Measurements from ENCODE around the gene AARS1. TPM values are rescaled to one million over a fixed set of nuclear protein-coding genes. Genes with fewer than 3 reads are reported as not detected.
A peak's percentile ranks its signal among the peaks of the same experiment; 100 is the strongest.

The AARS1 gene
- total and polyA plus RNA-seq, 7 donors: 19.8 to 80.0 (median 58.1) TPM

GRCh38 chr16:70254180-70254964 is 34.9 kb downstream of the AARS1 start:
- 96 to 97% methylated on average over 9 of the region's 9 CpGs for WGBS, 2 donors
- Histone ChIP-seq H3K27ac (no peak overlapping the region), H3K4me1 (peaks cover 0 to 24% (median 15%) of the 10 kb centered on the region in 4 donors), H3K27me3 (no peaks in the 10 kb centered on the region), H3K9me3 (no peaks in the 10 kb centered on the region), H3K4me3 (no peak overlapping the region), H3K36me3 (peaks cover 41 to 74% (median 70%) of the 10 kb centered on the region in 4 donors)
- intact Hi-C loops (cut with DNase I): loop anchor here (10.0 kb wide), 1 partner anchor 90 kb away; no protein-coding TSS in a partner anchor
- TF ChIP-seq POLR2AphosphoS5 (IDR thresholded peaks at IDR 0.05) (no peak), POLR2A (IDR thresholded peaks at IDR 0.05) (no peak), EP300 (IDR thresholded peaks at IDR 0.05) (no peak), CTCF (IDR thresholded peaks at IDR 0.05) (peak in 1 of 4 experiments; percentile 0)
- DNase-seq: no peak

GRCh38 chr16:70253291-70254106 is 35.8 kb downstream of the AARS1 start:
- H3K36me3 ChIP-seq: peaks cover 41 to 65% (median 62%) of the 10 kb centered on the region in 4 donors

GRCh38 chr16:70252355-70252988 is 36.8 kb downstream of the AARS1 start:
- no peaks in the 10 kb centered on the region for H3K27me3 ChIP-seq
- peaks cover 36 to 59% (median 51%) of the 10 kb centered on the region in 4 donors for H3K36me3 ChIP-seq
- H3K9me3 ChIP-seq: no peaks in the 10 kb centered on the region
- TF ChIP-seq CTCF (IDR thresholded peaks at IDR 0.05) (peak in 1 of 4 experiments; percentile 27), EP300 (IDR thresholded peaks at IDR 0.05) (no peak)
- H3K27ac ChIP-seq: peak overlapping the region in 3 of 4 donors; percentile 85 to 97 (median 90)
- no peak overlapping the region for H3K4me3 ChIP-seq
- 88 to 93% methylated on average over 21 of the region's 21 CpGs for WGBS, 2 donors
- peaks cover 0 to 29% (median 24%) of the 10 kb centered on the region in 4 donors for H3K4me1 ChIP-seq
- intact Hi-C loops (cut with DNase I): loop anchor here (10.0 kb wide), 1 partner anchor 88 kb away; no protein-coding TSS in a partner anchor
- no peak for DNase-seq

More at GRCh38 chr16:70253291-70254106, 35.8 kb downstream of the AARS1 start:
- Histone ChIP-seq H3K9me3 (no peaks in the 10 kb centered on the region), H3K27ac (peak overlapping the region in 1 of 4 donors; percentile 0), H3K4me1 (peaks cover 0 to 29% (median 22%) of the 10 kb centered on the region in 4 donors), H3K27me3 (no peaks in the 10 kb centered on the region), H3K4me3 (no peak overlapping the region)
- intact Hi-C loops (cut with DNase I): loop anchor here (10.0 kb wide), 1 partner anchor 89 kb away; no protein-coding TSS in a partner anchor
- 83 to 88% methylated on average over 16 of the region's 16 CpGs for WGBS, 2 donors
- TF ChIP-seq POLR2A (IDR thresholded peaks at IDR 0.05): no peak
- no peak for TF ChIP-seq POLR2AphosphoS5 (IDR thresholded peaks at IDR 0.05)
- peak in 3 of 4 experiments; percentile 12 to 29 (median 18) for TF ChIP-seq CTCF (IDR thresholded peaks at IDR 0.05)
- no peak for DNase-seq

GRCh38 chr16:70251629-70252354 is 37.5 kb downstream of the AARS1 start, which contains the start of gene EXOSC6:
EXOSC6 (minus strand) TSS chr16:70251940; CDS start chr16:70251900, 40 bp downstream.
- H3K27me3 ChIP-seq: no peaks in the 10 kb centered on the region
- H3K36me3 ChIP-seq: peaks cover 33 to 52% (median 45%) of the 10 kb centered on the region in 4 donors
- intact Hi-C loops (cut with DNase I): loop anchor here (10.0 kb wide), 1 partner anchor 87 kb away; no protein-coding TSS in a partner anchor
- peak within 1 kb of the TSS; percentile 66 to 90 (median 80) for H3K4me3 ChIP-seq
- 2% methylated on average over 65 of the region's 65 CpGs for WGBS, 2 donors
- TF ChIP-seq CTCF (IDR thresholded peaks at IDR 0.05) (peak; percentile 69 to 93 (median 89)), POLR2AphosphoS5 (IDR thresholded peaks at IDR 0.05) (peak; percentile 82 to 96 (median 92)), POLR2A (IDR thresholded peaks at IDR 0.05) (peak; percentile 69 to 76), EP300 (IDR thresholded peaks at IDR 0.05) (no peak)
- peaks cover 0 to 29% (median 24%) of the 10 kb centered on the region in 4 donors for H3K4me1 ChIP-seq
- DNase-seq: peak; percentile 94
- H3K27ac ChIP-seq: peak within 1 kb of the TSS; percentile 85 to 97 (median 91)
- no peaks in the 10 kb centered on the region for H3K9me3 ChIP-seq

Data from sigmoid colon (tissue), 7 donors.